Mucosa of gallbladder (tissue), 1 donor: ENCODE results near the gene PIWIL4. TPM values are rescaled to one million over a fixed set of nuclear protein-coding genes. Genes with fewer than 3 reads are reported as not detected.
A peak's percentile ranks its signal among the peaks of the same experiment; 100 is the strongest.

ENCODE experiments used
- DNase-seq: peaks from one replicate; pipeline ENCODE4 v3.0.0-alpha.2; 2020; ENCODE audit warnings: low spot score
- total RNA-seq: library from RNA; stranded (reverse); gene quantifications from one replicate; pipeline ENCODE4 v1.2.1, GENCODE V29; 2021
- donor health status: DM: no; HTN: no; CAD: no.

The PIWIL4 gene
- 11.0 TPM for total RNA-seq

GRCh38 chr11:94567181-94567670, at the start of gene PIWIL4:
TSS of gene PIWIL4 (plus strand) at chr11:94567368. CDS start at chr11:94567519, 151 bp downstream.
- no peak for DNase-seq

GRCh38 chr11:94518300-94518699, 48.9 kb upstream of the PIWIL4 start:
- DNase-seq, result no peak

- no peak for DNase-seq
These were observed 47.6 kb upstream of the PIWIL4 start for GRCh38 chr11:94519478-94520084.

- DNase-seq, result no peak
These were observed 45.5 kb upstream of the PIWIL4 start for GRCh38 chr11:94521684-94522083.

- no peak for DNase-seq
These were observed 42.8 kb upstream of the PIWIL4 start for GRCh38 chr11:94524341-94524740.

- DNase-seq, result peak; percentile 87
These were observed 41.4 kb upstream of the PIWIL4 start for GRCh38 chr11:94525546-94526324.

- DNase-seq, result no peak
These were observed 40.3 kb upstream of the PIWIL4 start for GRCh38 chr11:94526645-94527438.

GRCh38 chr11:94528551-94528950, 38.6 kb upstream of the PIWIL4 start:
- DNase-seq, result no peak

- DNase-seq, result no peak
These were observed 35.0 kb upstream of the PIWIL4 start for GRCh38 chr11:94532211-94532610.

GRCh38 chr11:94533206-94533605, 34.0 kb upstream of the PIWIL4 start:
- DNase-seq, result no peak

GRCh38 chr11:94533696-94534630, 33.2 kb upstream of the PIWIL4 start:
- no peak for DNase-seq

GRCh38 chr11:94536386-94536785, 30.8 kb upstream of the PIWIL4 start:
- no peak for DNase-seq

- DNase-seq, result no peak
These were observed 30.1 kb upstream of the PIWIL4 start for GRCh38 chr11:94537031-94537600.

- peak; percentile 44 for DNase-seq
These were observed 27.7 kb upstream of the PIWIL4 start for GRCh38 chr11:94539420-94539819.

GRCh38 chr11:94543695-94544645, 23.2 kb upstream of the PIWIL4 start, which contains the start of gene FUT4:
TSS of gene FUT4 (plus strand) at chr11:94543921. CDS start at chr11:94544134, 213 bp downstream.
- peak; percentile 88 for DNase-seq

- DNase-seq, result no peak
These were observed 22.4 kb upstream of the PIWIL4 start for GRCh38 chr11:94544646-94545263.

- DNase-seq, result peak; percentile 34
These were observed 21.7 kb upstream of the PIWIL4 start for GRCh38 chr11:94545264-94546161.

GRCh38 chr11:94546162-94546470, 21.1 kb upstream of the PIWIL4 start:
- no peak for DNase-seq
